Adrenal gland (tissue), 5 donors: ENCODE measurements around the gene SPRR1B.
"Not testable (repeated sequence)": the region's sequence is repeated elsewhere in the genome, so short reads cannot be mapped to it uniquely, and the experiment has no call there.

Experiments used
- CTCF ChIP-seq, 6 experiments: fragments of 450-650 bp in 4 of 6; fragments of 200-600 bp in 2 of 6; sonication (generic) in 1 of 6; IDR thresholded peaks; 1 replicate in 5 of 6; 2 replicates in 1 of 6; pipeline versions ENCODE4 v1.5.1 to v1.8.0; 2016 to 2021; ENCODE audit warnings: antibody characterized with exemption in 6 of 6, mild to moderate bottlenecking in 2 of 6, moderate library complexity in 1 of 6
- POLR2A ChIP-seq, 2 donors: fragments of 450-650 bp; IDR thresholded peaks; one replicate each; pipeline ENCODE4 v1.6.1; 2017; ENCODE audit warnings: antibody characterized with exemption in 2 of 2, mild to moderate bottlenecking in 2 of 2, moderate library complexity in 1 of 2
- donor health status: DM: no; HTN: no; CAD: no.

- not testable (repeated sequence) for TF ChIP-seq CTCF, POLR2A (IDR thresholded peaks at IDR 0.05)
Measured at GRCh38 chr1:153011235-153011758, 19.7 kb upstream of the SPRR1B start.
